Occipital lobe (tissue), 2 donors: ENCODE data around the gene RBP3. TPM values are rescaled to one million over a fixed set of nuclear protein-coding genes. Genes with fewer than 3 reads are reported as not detected.

Experiments used
- DNase-seq: peaks from one replicate; lab custom pipeline; 2025; lab: John Stamatoyannopoulos, UW
- total RNA-seq: library from RNA; depleted of rRNA; stranded (reverse); fragments of >200 nt; gene quantifications from one replicate; pipeline ENCODE4 v1.2.3, GENCODE V29; 2014

The RBP3 gene
- total RNA-seq, 1 donor from 2014 or later: not detected

- no peak for DNase-seq
These were observed 29.5 kb upstream of the RBP3 start for GRCh38 chr10:47318706-47319105.

GRCh38 chr10:47319784-47320183 lies 28.4 kb upstream of the RBP3 start:
- DNase-seq: no peak

DNA sequence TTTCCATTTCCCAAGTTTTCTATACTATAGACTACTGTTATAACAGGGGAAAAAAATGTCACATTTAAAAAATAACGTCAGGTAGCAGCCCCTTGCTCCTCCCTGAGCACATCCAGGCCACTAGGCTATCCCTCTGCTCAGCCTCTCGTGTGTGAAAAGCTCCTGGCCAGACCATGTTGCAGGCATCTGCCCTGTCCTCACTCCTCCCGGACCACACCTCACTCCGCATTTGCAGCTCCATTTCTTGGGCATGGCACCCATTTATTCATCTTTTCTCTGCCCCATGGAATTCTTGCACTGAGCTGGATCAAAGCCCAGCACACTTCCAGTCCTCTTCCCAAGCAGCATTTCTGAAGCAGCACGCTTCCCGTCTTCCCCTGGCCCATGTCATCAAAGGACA lies 27.4 kb upstream of the RBP3 start:
- no peak for DNase-seq

DNA sequence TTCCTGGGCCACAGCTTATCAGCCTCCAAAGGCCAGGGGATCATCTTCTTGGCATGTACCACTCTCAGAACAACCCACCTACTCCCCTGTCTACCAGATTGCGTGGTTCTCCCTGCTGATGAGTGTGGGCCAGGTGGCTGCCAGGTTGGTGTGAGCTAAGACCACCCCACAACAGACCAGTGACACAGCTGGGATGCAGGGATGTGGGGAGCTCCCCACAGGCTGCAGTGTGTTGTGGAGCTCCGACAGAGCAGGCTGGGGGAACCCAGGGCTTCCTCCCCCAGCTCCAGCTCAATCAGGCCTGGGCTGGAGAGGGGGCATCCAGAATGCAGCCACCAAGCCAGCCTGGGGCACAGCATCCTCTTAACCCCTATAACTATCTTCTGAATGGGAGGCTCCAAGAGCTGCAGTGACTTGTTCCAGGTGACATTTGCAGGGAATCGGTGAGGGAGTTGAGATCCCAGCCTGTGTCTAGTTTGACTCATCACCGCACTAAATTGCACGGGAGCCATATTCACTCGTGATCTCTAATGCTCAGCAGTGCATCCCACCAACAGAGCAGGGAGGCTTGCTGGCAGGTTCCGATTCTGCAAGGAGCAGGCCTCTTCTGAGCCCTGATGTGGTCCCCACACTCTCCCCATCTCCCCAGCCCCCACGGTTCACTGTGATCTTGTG lies 26.5 kb upstream of the RBP3 start:
- DNase-seq: no peak

DNA sequence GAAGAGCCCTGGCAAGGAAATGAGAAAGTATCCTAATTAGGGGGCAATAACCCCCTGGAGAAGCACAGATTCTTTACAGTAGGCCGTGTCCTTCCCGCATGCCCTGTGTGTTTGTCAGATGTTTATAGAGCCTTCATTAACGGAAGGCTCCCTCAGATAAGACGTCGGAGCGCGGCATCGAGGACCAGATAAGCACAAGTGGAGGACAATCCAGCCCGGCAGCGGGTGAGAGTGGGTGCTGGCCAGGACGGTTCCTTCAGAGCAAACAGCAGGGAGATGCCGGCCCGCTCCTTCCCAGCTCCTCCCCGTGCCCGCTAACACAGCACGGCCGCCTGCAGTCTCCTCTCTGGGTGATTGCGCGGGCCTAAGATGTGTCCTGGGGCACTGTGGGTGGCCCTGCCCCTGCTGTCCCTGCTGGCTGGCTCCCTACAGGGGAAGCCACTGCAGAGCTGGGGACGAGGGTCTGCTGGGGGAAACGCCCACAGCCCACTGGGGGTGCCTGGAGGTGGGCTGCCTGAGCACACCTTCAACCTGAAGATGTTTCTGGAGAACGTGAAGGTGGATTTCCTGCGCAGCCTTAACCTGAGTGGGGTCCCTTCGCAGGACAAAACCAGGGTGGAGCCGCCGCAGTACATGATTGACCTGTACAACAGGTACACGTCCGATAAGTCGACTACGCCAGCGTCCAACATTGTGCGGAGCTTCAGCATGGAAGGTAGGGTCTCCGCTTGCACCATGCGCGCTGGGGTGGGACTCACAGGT lies 25.7 kb upstream of the RBP3 start, which contains the start of gene GDF2:
GDF2 (plus strand) TSS at position 155 of the 762 bp plus-strand sequence; CDS start at position 370, 215 bp downstream.
- no peak for DNase-seq

GRCh38 chr10:47323087-47323486 lies 25.1 kb upstream of the RBP3 start:
- DNase-seq: no peak

- no peak for DNase-seq
These were observed 24.4 kb upstream of the RBP3 start for GRCh38 chr10:47323636-47324296.

DNA sequence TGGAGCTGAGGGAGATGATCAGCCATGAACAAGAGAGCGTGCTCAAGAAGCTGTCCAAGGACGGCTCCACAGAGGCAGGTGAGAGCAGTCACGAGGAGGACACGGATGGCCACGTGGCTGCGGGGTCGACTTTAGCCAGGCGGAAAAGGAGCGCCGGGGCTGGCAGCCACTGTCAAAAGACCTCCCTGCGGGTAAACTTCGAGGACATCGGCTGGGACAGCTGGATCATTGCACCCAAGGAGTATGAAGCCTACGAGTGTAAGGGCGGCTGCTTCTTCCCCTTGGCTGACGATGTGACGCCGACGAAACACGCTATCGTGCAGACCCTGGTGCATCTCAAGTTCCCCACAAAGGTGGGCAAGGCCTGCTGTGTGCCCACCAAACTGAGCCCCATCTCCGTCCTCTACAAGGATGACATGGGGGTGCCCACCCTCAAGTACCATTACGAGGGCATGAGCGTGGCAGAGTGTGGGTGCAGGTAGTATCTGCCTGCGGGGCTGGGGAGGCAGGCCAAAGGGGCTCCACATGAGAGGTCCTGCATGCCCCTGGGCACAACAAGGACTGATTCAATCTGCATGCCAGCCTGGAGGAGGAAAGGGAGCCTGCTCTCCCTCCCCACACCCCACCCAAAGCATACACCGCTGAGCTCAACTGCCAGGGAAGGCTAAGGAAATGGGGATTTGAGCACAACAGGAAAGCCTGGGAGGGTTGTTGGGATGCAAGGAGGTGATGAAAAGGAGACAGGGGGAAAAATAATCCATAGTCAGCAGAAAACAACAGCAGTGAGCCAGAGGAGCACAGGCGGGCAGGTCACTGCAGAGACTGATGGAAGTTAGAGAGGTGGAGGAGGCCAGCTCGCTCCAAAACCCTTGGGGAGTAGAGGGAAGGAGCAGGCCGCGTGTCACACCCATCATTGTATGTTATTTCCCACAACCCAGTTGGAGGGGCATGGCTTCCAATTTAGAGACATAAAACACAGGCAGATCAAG lies 22.6 kb upstream of the RBP3 start:
- no peak for DNase-seq

GRCh38 chr10:47326306-47326926 lies 21.7 kb upstream of the RBP3 start:
- DNase-seq: no peak

GRCh38 chr10:47326927-47327330 lies 21.2 kb upstream of the RBP3 start:
- no peak for DNase-seq

- no peak for DNase-seq
These were observed 18.3 kb upstream of the RBP3 start for GRCh38 chr10:47329855-47330254.

DNA sequence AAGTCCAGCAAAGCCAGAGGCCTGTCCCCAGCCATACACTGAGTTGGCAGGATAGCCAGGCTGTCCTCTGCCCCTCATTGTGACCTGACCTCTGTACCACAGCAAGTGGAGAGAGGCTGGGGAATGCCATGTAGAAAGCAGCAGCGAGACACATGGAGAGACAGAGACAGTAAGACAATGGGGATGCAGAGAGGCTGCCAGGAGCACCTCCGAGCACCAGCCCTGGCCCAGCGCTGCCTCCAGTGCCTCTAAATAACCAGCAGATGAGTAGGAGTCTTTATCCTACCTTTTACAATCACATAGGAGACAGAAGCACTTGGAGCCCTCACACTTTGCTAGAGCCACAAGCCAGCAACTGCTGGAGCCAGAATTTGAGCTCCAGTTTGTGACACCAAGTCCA lies 17.8 kb upstream of the RBP3 start:
- no peak for DNase-seq

DNA sequence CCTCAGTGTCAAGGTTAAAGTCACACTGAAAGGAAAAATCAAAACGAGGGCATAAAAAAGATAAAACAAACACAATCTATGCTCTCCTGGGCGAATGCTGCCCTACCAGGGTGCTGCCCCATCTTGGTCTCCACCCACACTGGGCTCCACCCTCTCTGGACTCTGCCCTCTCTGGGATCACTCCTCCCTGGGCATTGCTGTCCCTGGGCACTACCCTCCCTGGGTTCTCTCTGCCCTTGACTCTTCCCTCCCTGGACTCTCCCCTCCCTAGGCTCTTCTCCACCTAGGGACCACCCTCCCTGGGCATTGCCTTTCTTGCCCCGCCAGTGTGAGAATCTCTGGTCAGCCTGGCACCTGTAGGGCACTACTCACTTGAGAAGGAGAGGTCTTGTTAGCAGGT lies 17.4 kb upstream of the RBP3 start:
- DNase-seq: no peak

GRCh38 chr10:47331491-47331890 lies 16.7 kb upstream of the RBP3 start:
- no peak for DNase-seq

DNA sequence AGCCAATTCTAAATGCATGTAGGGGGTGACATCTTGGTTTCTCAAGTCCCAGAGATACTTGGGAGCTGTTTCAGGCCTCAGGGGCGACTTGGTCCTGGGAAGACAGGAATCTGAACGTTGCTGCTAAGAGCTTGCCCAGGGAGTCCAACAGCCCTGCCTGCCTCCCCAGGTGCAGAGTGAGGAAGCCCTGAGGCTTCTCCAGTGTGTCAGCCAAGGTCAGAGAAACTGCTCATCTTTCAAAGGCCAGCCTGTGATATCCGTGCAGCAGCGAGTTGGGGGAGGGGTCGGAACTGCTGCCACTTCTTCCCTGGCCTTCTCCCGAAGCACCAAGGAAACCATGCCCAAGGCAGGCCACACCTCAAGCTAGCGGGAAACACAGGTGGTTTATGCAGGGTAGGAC lies 16.2 kb upstream of the RBP3 start:
- no peak for DNase-seq

GRCh38 chr10:47332371-47332770 lies 15.8 kb upstream of the RBP3 start:
- DNase-seq: no peak

- DNase-seq: no peak
These were observed 15.2 kb upstream of the RBP3 start for GRCh38 chr10:47332946-47333345.

DNA sequence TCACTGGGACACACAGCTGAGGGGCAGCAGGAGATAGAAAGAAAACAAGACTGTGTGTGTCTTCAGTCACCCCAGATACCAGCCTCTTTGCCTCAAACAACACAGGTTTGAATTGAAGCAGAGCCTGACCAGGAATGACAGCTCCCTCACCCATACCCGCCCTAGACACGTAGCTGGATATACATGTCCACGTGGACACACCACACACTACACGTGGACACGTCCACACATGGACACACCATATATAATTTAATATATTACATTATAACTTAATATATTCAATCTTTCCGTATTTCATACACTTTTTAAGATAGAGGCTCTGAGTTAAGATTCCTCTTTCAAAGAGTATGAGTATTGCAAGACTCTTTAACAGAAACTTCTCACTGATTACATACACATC lies 14.6 kb upstream of the RBP3 start:
- no peak for DNase-seq

- DNase-seq: no peak
These were observed 13.5 kb upstream of the RBP3 start for GRCh38 chr10:47334466-47335295.

DNA sequence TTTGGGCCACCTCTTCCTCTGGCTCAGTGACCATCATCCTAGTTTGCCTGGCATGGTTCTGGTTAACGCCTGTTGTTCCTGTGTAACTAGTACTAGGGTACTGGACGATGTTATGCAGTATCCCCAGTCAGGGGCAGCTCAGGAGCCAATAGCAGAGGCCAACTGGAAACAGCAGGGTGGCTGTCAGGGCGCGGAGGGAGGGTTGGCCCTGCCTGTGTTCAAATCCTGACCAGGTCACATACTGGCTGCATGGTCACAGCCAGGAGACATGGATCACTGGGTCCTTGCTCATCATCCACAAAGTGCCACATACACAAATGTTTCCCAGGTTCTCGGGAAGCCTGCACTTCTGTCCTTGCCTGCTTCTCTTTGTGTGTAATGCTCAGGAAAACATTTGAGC lies 12.3 kb upstream of the RBP3 start:
- no peak for DNase-seq
